Psoas muscle (tissue), 8 donors: Measurements from ENCODE around the gene ESRP2. TPM values are rescaled to one million over a fixed set of nuclear protein-coding genes. Genes with fewer than 3 reads are reported as not detected.

Source experiments
- ATAC-seq, 4 donors: fragments of 200-7000 bp; cut with Tn5 transposase; one replicate each; pipeline ENCODE4 v1.9.1; 2020; ENCODE audit warnings: moderate library complexity in 3 of 4, mild to moderate bottlenecking in 2 of 4
- DNase-seq, 2 donors: peaks; one replicate each; pipeline ENCODE4 v3.0.0-alpha.2; 2020
- H3K27ac ChIP-seq: fragments of 200-600 bp; one replicate; pipeline ENCODE4 v1.8.0; 2022
- H3K27me3 ChIP-seq, 3 donors: fragments of 200-600 bp in 1 of 3; one replicate each; pipeline versions ENCODE4 v1.6.1 to v1.8.0; 2013 to 2022; ENCODE audit warnings: low read length in 2 of 3, mild to moderate bottlenecking in 2 of 3, moderate library complexity in 1 of 3; ENCODE audit not compliant: insufficient read depth in 3 of 3
- H3K36me3 ChIP-seq, 2 donors: fragments of 200-600 bp in 1 of 2; one replicate each; pipeline versions ENCODE4 v1.6.1 to v1.8.0; 2013 to 2022; ENCODE audit warnings: low read depth in 1 of 2, mild to moderate bottlenecking in 1 of 2, moderate library complexity in 1 of 2; ENCODE audit not compliant: insufficient read depth in 1 of 2
- H3K4me1 ChIP-seq: fragments of 200-600 bp; one replicate; pipeline ENCODE4 v1.8.0; 2022
- H3K4me3 ChIP-seq: fragments of 200-600 bp; one replicate; pipeline ENCODE4 v1.8.0; 2022; ENCODE audit warnings: mild to moderate bottlenecking
- H3K9me3 ChIP-seq: fragments of 200-600 bp; one replicate; pipeline ENCODE4 v1.8.0; 2022
- CTCF ChIP-seq: fragments of 200-600 bp; IDR thresholded peaks from one replicate; pipeline ENCODE4 v1.8.0; 2022; ENCODE audit warnings: antibody characterized with exemption
- WGBS, 3 donors: extraction: QIAGEN DNeasy Blood & Tissue Kit; methylation state at CpG; one replicate each; pipeline versions ENCODE4 v1.1.6 to v1.1.7; 2013; 5-methylcytosine and 5-hydroxymethylcytosine counted together
- intact Hi-C, 2 donors: fragments of 100-400 bp; cut with DNase I; formaldehyde crosslinking; loops; one replicate each; pipeline versions ENCODE4 v1.11.0 to v1.14.2; 2022
- polyA plus RNA-seq, 3 donors: library from polyadenylated mRNA; stranded (reverse); fragments of 200-250 nt; gene quantifications; one replicate each; pipeline ENCODE4 v1.2.3, GENCODE V29; 2013
- total RNA-seq, 4 donors: library from RNA; stranded (reverse); fragmentation: NEBNext Ultra II Directional in 2 of 4; extraction: Animal tissue kit (Norgen Biotek cat#: 25700) in 2 of 4; gene quantifications; one replicate each; pipeline versions ENCODE4 v1.2.1 to v1.2.4, GENCODE V29; 2021 to 2023
- donor health status: healthy with polysubstance abuse.
- donor health status: DM: no; HTN: no; CAD: no; lungs with moderate emphysema.
- donor health status: Bipolar disorder and iron deficiency.
- donor health status: healthy.
- donor health status: DM: yes; HTN: yes; CAD: no.
- donor health status: DM: no; HTN: no; CAD: no.
- donor health status: DM: no; HTN: no; CAD: no.
- donor health status: DM: yes; HTN: yes; CAD: no.

The ESRP2 gene
- total and polyA plus RNA-seq, 7 donors, result 0.03 to 0.08 (median 0.05) TPM; not detected in 4

DNA sequence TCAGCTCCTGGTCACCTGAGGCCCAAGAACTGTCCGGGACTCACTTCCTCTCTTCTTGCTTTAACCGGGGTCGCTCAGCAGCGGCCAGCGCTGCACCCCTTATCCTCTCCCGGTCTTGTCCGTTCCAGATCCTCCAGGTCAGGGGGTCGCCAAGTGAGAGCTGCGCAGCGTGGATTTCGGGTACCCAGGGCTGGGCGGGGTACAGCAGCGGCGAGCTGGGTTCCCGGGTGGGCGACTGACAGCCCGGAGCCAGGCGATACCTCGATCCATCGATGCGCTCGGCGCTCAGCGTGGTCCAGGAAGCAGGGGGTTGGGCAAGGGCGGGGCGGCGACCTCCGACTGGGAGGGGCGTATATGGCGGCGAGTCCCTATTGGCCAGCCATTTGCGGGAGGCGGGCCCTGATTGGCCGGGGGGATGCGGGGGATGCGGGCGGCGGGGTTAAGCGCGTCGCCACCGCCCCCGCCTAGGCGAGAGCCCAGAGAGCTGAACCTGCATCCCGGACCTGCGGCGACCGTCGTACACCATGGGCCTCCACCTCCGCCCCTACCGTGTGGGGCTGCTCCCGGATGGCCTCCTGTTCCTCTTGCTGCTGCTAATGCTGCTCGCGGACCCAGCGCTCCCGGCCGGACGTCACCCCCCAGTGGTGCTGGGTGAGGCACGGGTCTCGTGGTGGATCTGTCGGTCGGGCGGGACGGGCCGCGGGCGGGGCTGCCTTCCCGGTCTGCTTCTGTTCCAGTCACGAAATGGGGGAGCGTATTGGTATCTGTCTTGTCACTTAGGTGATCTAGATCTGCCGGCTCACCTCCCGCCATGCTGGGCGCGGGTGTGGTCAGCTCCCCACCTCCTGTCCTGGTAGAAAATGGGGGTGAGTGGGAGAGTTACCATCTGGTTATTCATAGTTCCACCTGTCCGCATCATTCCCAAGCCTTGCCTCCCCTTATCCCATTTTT is 9.3 kb upstream of the ESRP2 start, which contains the start of gene PLA2G15:
PLA2G15 (plus strand) TSS at position 471 of the 951 bp plus-strand sequence; CDS start at position 525, 54 bp downstream.
- Histone ChIP-seq H3K27ac (peak within 1 kb of the TSS; percentile 92), H3K9me3 (no peaks in the 10 kb centered on the region), H3K27me3 (no peaks in the 10 kb centered on the region), H3K36me3 (peaks cover 0 to 15% of the 10 kb centered on the region in 2 donors), H3K4me1 (peaks cover 48% of the 10 kb centered on the region), H3K4me3 (peak within 1 kb of the TSS; percentile 85)
- DNase-seq, result peak; percentile 98 to 99
- intact Hi-C loops, result no loop called here
- 0 to 1% (median 1%) methylated on average over 65 to 75 of the region's 75 CpGs for WGBS, 3 donors
- ATAC-seq, result peak; percentile 91 to 96 (median 93)
- no peak for TF ChIP-seq CTCF

DNA sequence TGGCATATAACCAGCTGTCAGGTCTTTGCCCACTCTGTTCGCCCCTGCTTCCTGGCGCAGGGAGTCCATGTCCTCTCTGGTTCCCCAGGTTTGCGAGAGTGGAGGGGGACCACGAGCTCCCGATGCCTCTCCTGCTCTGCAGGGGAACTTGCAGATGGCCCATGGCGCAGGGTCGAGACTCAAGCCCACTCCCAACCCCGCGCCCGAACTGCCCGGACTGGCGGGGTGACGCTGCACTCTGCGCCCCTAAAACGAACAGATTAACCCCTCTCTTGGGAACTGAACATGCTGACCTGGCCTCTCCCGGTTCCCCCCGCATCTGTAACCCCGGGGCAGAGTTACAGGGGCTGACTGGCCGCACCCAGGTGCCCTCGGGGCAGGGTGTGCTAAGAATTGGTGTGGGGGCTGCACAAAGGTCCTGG is 8.6 kb upstream of the ESRP2 start:
- H3K27ac ChIP-seq, result peak overlapping the region; percentile 92

GRCh38 chr16:68242926-68243858 is 7.3 kb upstream of the ESRP2 start:
- ATAC-seq (no peak), DNase-seq (peak in 1 of 2 donors; percentile 36)
- WGBS, 3 donors, result 77 to 81% (median 77%) methylated on average over 9 of the region's 9 CpGs
- H3K27ac ChIP-seq, result no peak overlapping the region
- TF ChIP-seq CTCF, result no peak
- no peak overlapping the region for H3K4me3 ChIP-seq
- peaks cover 36% of the 10 kb centered on the region for H3K4me1 ChIP-seq
- H3K36me3 ChIP-seq, result no peaks in the 10 kb centered on the region
- H3K27me3 ChIP-seq, result no peaks in the 10 kb centered on the region
- intact Hi-C loops, result no loop called here
- H3K9me3 ChIP-seq, result no peaks in the 10 kb centered on the region

More for the DNA sequence above, 8.6 kb upstream of the ESRP2 start:
- 3 to 8% (median 6%) methylated on average over 20 of the region's 20 CpGs for WGBS, 3 donors
- Histone ChIP-seq H3K4me1 (peaks cover 49% of the 10 kb centered on the region), H3K9me3 (no peaks in the 10 kb centered on the region), H3K27me3 (no peaks in the 10 kb centered on the region), H3K4me3 (peak overlapping the region; percentile 85), H3K36me3 (peaks cover 0 to 8% of the 10 kb centered on the region in 2 donors)
- intact Hi-C loops, result no loop called here
- TF ChIP-seq CTCF, result no peak
- no peak for ATAC-seq
- peak in 1 of 2 donors; percentile 60 for DNase-seq

- no peaks in the 10 kb centered on the region for H3K27me3 ChIP-seq
- no peaks in the 10 kb centered on the region for H3K36me3 ChIP-seq
- TF ChIP-seq CTCF, result no peak
- ATAC-seq (no peak), DNase-seq (no peak)
- no peak overlapping the region for H3K4me3 ChIP-seq
- intact Hi-C loops, result no loop called here
- H3K27ac ChIP-seq, result no peak overlapping the region
- WGBS, 3 donors, result 79 to 89% (median 86%) methylated on average over 7 of the region's 7 CpGs
- H3K4me1 ChIP-seq, result peaks cover 29% of the 10 kb centered on the region
- H3K9me3 ChIP-seq, result no peaks in the 10 kb centered on the region
These were observed 6.2 kb upstream of the ESRP2 start for GRCh38 chr16:68242085-68242484.
